Aorta (tissue), 5 donors: ENCODE measurements around the gene RNLS. TPM values are rescaled to one million over a fixed set of nuclear protein-coding genes. Genes with fewer than 3 reads are reported as not detected.

ENCODE experiments used
- ATAC-seq: fragments of 200-7000 bp; cut with Tn5 transposase; one replicate; pipeline ENCODE4 v1.9.1; 2022; ENCODE audit warnings: moderate library complexity; ENCODE audit not compliant: low FRiP score
- DNase-seq, 2 donors: peaks; one replicate each; pipeline ENCODE4 v3.0.0-alpha.2; 2020
- H3K27ac ChIP-seq, 2 donors: one replicate each; pipeline ENCODE4 v1.5.1; 2013; ENCODE audit warnings: low read length in 2 of 2, mild to moderate bottlenecking in 2 of 2, moderate library complexity in 2 of 2, control low read depth in 1 of 2, inconsistent platforms in 1 of 2, low read depth in 1 of 2
- H3K27me3 ChIP-seq, 2 donors: one replicate each; pipeline ENCODE4 v1.6.1; 2013; ENCODE audit warnings: control low read depth in 1 of 2, low read length in 1 of 2, mild to moderate bottlenecking in 1 of 2, moderate library complexity in 1 of 2; ENCODE audit not compliant: insufficient read depth in 2 of 2, control insufficient read depth in 1 of 2
- H3K36me3 ChIP-seq, 2 donors: one replicate each; pipeline ENCODE4 v1.6.1; 2013; ENCODE audit warnings: control low read depth in 1 of 2, low read length in 1 of 2, mild to moderate bottlenecking in 1 of 2; ENCODE audit not compliant: insufficient read depth in 2 of 2, control insufficient read depth in 1 of 2
- H3K4me1 ChIP-seq, 2 donors: one replicate each; pipeline ENCODE4 v1.6.1; 2013; ENCODE audit warnings: low read length in 2 of 2, control low read depth in 1 of 2, mild to moderate bottlenecking in 1 of 2, moderate library complexity in 1 of 2; ENCODE audit not compliant: insufficient read depth in 2 of 2, control insufficient read depth in 1 of 2
- H3K4me3 ChIP-seq, 2 donors: one replicate each; pipeline ENCODE4 v1.5.1; 2013; ENCODE audit warnings: low read length in 2 of 2, control low read depth in 1 of 2, mild to moderate bottlenecking in 1 of 2
- H3K9me3 ChIP-seq: one replicate; pipeline ENCODE4 v1.6.1; 2013; ENCODE audit warnings: mild to moderate bottlenecking, low read length; ENCODE audit not compliant: control insufficient read depth
- WGBS, 2 donors: extraction: QIAGEN DNeasy Blood & Tissue Kit; methylation state at CpG; one replicate each; pipeline ENCODE4 v1.1.7; 2013; 5-methylcytosine and 5-hydroxymethylcytosine counted together
- intact Hi-C, 2 donors: fragments of 100-400 bp; cut with DNase I; formaldehyde crosslinking; loops; one replicate each; pipeline versions ENCODE4 v1.14.2 to v1.15.0; 2022
- polyA plus RNA-seq, 2 donors: library from polyadenylated mRNA; stranded (reverse); fragments of 200-250 nt; gene quantifications; one replicate each; pipeline ENCODE4 v1.2.3, GENCODE V29; 2013
- total RNA-seq, 2 donors: library from RNA; stranded (reverse); fragmentation: NEBNext Ultra II Directional; extraction: Animal tissue kit (Norgen Biotek cat#: 25700); gene quantifications; one replicate each; pipeline ENCODE4 v1.2.1, GENCODE V29; 2021
- donor health status: healthy with polysubstance abuse.
- donor health status: Bipolar disorder and iron deficiency.
- donor health status: DM: no; HTN: no; CAD: no.
- donor health status: DM: no; HTN: no; CAD: no.
- donor health status: DM: yes; HTN: yes; CAD: no.

RNLS gene
- total and polyA plus RNA-seq, 4 donors: 6.1 to 9.7 (median 9.5) TPM

DNA sequence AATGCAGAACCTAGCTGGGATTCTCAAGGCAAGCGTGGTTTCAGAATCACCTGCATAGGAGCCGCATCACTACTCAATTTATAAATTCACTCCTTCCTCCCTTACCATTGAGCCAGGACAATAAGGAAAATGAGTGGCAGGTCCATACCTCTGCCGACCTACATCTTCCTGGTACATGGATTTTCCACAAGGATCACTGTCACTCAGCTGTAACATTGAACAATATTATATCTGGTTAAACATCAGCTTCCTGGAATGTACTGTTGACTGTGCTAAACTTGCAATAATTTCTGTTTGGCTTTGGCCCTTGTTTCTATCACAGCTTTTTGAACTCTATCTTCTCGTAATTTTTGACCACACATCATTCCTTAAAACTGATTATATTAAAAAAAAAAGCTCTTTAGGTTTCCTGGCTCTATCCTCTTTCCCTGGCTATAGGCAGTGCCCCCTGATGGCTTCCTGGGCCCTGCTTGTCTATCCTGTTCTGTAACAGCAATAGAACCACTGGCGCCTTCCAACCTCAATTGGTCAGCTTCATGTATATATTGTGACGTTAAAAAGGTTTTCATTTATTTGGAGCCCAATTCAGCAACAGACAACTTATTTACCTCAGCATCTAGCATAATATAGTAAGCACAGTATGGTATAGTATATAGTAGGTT is 59.2 kb downstream of the RNLS start:
- Histone ChIP-seq H3K27ac (no peak overlapping the region), H3K4me3 (no peak overlapping the region), H3K27me3 (no peaks in the 10 kb centered on the region), H3K36me3 (no peaks in the 10 kb centered on the region), H3K4me1 (peaks cover 0 to 5% of the 10 kb centered on the region in 2 donors), H3K9me3 (no peaks in the 10 kb centered on the region)
- intact Hi-C loops: loop anchor here in 1 of 2 donors (10.0 kb wide), 1 partner anchor 99 kb away; no protein-coding TSS in a partner anchor
- DNase-seq (no peak), ATAC-seq (no peak)
- WGBS, 2 donors: 92 to 93% methylated on average over 6 of the region's 6 CpGs

DNA sequence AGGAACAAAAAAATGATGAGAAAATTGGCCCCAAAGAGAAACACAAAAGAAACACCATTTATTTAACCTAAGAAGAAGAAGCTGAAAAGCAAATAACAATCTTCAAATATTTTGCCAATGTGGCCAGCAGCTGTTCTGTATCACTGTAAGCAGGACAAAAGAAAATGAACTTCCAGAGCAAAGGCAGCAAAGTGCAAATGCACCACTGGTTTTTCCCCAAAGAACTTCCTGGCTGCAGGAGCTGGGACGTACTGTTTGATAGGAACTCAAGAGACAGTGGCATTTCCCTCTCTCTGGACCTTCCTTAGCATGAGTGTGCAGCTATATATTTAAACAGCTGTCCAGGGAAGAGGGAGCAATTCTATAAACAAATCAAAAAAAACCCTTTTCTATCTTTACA is 60.4 kb downstream of the RNLS start:
- ATAC-seq (no peak), DNase-seq (no peak)
- peaks cover 0 to 5% of the 10 kb centered on the region in 2 donors for H3K4me1 ChIP-seq
- no peaks in the 10 kb centered on the region for H3K36me3 ChIP-seq
- 64 to 75% methylated on average over 1 of the region's 1 CpG for WGBS, 2 donors
- H3K9me3 ChIP-seq: no peaks in the 10 kb centered on the region
- no peak overlapping the region for H3K27ac ChIP-seq
- H3K4me3 ChIP-seq: no peak overlapping the region
- H3K27me3 ChIP-seq: no peaks in the 10 kb centered on the region
- intact Hi-C loops: loop anchor here in 1 of 2 donors (10.0 kb wide), 1 partner anchor 98 kb away; no protein-coding TSS in a partner anchor

DNA sequence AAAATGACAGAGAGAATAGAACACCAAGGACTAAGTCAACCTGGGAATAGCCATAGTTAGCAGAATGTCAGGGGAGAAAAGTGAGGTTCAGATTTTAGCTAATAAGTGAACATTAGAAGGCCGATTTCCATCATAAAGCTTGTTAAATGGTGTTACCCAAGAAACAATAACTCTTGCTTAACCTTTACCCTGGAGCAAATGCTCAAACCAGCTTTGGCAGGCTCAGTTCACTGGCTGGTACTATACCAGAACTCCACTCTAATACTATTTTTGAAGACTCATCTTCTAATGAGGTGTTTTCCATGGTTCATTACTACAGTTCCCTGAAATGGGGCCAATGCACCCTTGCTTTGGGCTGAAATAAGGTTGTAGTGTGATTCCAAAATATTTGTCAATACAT is 61.3 kb downstream of the RNLS start:
- WGBS, 2 donors: 93 to 100% methylated on average over 1 of the region's 1 CpG
- intact Hi-C loops: loop anchor here in 1 of 2 donors (10.0 kb wide), 1 partner anchor 97 kb away; no protein-coding TSS in a partner anchor

DNA sequence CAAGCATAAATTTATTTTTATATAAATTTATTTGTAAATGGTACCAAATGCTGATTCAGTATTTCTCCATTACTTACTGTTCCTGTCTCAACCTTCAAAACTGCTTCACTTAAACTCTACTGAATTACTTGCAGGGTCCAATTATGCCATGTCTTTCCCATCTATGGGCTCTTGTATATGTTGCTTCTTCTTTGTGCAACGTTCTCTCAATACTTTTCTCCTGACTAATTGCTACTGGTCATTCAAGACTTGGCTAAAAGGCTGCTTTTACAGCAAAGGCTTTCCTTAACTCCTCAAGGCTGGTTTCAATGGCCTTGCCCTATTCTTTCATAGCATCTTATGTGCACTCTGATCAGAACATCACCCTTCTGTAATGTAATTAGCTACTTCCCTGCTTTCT is 67.9 kb downstream of the RNLS start:
- H3K4me1 ChIP-seq: peaks cover 0 to 2% of the 10 kb centered on the region in 2 donors
- 49 to 71% methylated on average over 1 of the region's 1 CpG for WGBS, 2 donors
- H3K27ac ChIP-seq: no peak overlapping the region
- H3K4me3 ChIP-seq: no peak overlapping the region
- no peaks in the 10 kb centered on the region for H3K9me3 ChIP-seq
- no peak for DNase-seq
- no peak for ATAC-seq
- intact Hi-C loops: no loop called here
- peaks cover 0 to 3% of the 10 kb centered on the region in 2 donors for H3K36me3 ChIP-seq
- no peaks in the 10 kb centered on the region for H3K27me3 ChIP-seq

More for the DNA sequence above, 61.3 kb downstream of the RNLS start:
- no peaks in the 10 kb centered on the region for H3K27me3 ChIP-seq
- peaks cover 0 to 5% of the 10 kb centered on the region in 2 donors for H3K4me1 ChIP-seq
- no peaks in the 10 kb centered on the region for H3K36me3 ChIP-seq
- no peak overlapping the region for H3K27ac ChIP-seq
- DNase-seq: no peak
- H3K4me3 ChIP-seq: no peak overlapping the region
- no peaks in the 10 kb centered on the region for H3K9me3 ChIP-seq
- ATAC-seq: no peak

DNA sequence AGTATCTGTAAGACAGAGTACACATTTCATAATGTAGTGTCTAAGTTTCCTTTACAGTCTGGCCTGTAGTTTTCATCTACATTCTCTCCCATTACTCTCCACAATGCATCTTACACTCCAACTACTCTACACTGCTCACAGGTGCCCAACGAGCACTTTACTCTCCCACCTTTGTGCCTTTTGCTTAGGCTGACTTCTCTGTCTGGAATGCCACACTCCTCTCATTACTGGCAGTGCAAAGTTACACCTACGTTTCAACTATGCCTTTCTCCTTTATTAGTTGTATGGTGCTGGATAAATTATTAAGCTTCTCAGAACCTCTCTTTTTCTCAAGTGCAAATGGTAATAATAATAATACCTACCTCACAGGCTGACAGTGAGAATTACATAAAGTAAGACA is 70.5 kb downstream of the RNLS start:
- WGBS, 2 donors: 69 to 72% methylated on average over 2 of the region's 2 CpGs
- H3K36me3 ChIP-seq: peaks cover 0 to 3% of the 10 kb centered on the region in 2 donors
- no peaks in the 10 kb centered on the region for H3K9me3 ChIP-seq
- H3K27me3 ChIP-seq: no peaks in the 10 kb centered on the region
- H3K27ac ChIP-seq: no peak overlapping the region
- intact Hi-C loops: no loop called here
- H3K4me3 ChIP-seq: no peak overlapping the region
- ATAC-seq (no peak), DNase-seq (no peak)
- no peaks in the 10 kb centered on the region for H3K4me1 ChIP-seq

DNA sequence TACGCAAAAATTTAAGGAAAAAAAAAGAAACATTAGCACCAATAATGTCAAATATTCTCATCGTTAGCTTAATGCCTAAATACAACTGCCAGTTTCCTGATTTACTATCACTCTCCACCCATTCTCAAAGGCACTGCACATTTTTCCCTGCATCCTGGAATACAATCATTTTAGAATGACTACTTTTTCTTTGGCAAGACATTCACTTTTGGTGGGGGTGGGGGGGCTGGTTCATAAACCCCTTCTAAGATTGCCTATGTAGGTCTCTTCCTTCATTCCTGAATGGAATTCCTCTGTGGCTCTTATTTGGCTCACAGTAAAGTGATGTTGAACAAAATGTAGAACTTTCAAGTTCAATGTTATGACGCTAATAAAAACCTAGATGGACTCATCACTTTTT is 74.3 kb downstream of the RNLS start:
- Histone ChIP-seq H3K4me3 (no peak overlapping the region), H3K4me1 (no peaks in the 10 kb centered on the region), H3K9me3 (no peaks in the 10 kb centered on the region), H3K36me3 (no peaks in the 10 kb centered on the region), H3K27me3 (no peaks in the 10 kb centered on the region), H3K27ac (no peak overlapping the region)
- DNase-seq: no peak
- intact Hi-C loops: no loop called here
- WGBS, 2 donors: 55 to 69% methylated on average over 3 of the region's 3 CpGs
- ATAC-seq: no peak

DNA sequence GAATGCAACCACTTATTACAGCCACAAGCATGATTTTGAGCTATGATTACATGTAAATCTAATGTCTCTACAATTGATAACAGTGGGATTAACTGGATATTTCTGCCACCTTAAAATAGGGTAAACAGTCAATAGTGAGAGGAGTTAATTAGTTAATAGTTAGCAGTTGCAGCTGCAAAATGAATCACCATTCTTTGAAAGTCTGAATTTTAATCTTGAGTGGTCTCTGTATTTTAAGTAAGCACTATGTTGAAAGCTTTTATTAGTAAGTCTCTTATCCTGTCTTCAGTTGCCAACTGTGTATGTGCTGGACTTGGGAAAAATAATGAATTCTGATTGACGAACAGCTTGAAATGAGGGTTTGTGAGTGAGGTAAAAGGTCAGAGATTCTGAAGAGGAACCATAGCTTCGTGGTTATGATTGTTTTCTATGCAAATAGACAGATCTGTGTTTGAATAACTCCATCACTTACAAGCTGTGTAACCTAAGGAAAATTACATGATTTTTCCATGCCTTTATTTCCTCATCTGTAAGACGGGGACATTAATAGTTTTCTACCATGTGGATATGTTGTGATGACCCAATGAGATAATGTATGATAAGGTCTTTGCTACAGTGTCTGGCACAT is 75.2 kb downstream of the RNLS start:
- Histone ChIP-seq H3K27me3 (no peaks in the 10 kb centered on the region), H3K4me1 (no peaks in the 10 kb centered on the region), H3K9me3 (no peaks in the 10 kb centered on the region), H3K4me3 (no peak overlapping the region), H3K27ac (no peak overlapping the region), H3K36me3 (no peaks in the 10 kb centered on the region)
- DNase-seq: no peak
- intact Hi-C loops: no loop called here
- 79 to 86% methylated on average over 3 of the region's 3 CpGs for WGBS, 2 donors
- ATAC-seq: no peak

DNA sequence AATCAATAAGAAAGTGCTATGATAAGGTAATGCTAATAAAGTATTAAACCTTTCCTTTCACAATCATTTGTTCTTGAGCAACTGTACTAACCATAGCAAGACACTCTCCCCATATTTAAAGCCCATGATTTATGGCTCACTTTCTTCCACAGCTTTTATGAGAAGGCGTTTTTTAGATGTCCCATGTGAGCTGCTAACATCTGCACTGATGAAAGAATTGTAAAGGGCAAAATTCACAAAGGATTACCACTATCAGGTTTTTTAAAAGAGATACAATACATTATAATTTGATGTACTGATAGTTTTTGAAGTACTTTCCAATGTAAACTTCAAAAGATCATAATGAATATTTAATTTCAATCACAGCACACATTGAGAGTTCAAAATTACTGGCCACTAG is 75.7 kb downstream of the RNLS start:
- DNase-seq (no peak), ATAC-seq (no peak)
- Histone ChIP-seq H3K9me3 (no peaks in the 10 kb centered on the region), H3K4me3 (no peak overlapping the region), H3K36me3 (no peaks in the 10 kb centered on the region), H3K4me1 (no peaks in the 10 kb centered on the region), H3K27me3 (no peaks in the 10 kb centered on the region), H3K27ac (no peak overlapping the region)
- WGBS, 2 donors: 53 to 72% methylated on average over 1 of the region's 1 CpG
- intact Hi-C loops: no loop called here

DNA sequence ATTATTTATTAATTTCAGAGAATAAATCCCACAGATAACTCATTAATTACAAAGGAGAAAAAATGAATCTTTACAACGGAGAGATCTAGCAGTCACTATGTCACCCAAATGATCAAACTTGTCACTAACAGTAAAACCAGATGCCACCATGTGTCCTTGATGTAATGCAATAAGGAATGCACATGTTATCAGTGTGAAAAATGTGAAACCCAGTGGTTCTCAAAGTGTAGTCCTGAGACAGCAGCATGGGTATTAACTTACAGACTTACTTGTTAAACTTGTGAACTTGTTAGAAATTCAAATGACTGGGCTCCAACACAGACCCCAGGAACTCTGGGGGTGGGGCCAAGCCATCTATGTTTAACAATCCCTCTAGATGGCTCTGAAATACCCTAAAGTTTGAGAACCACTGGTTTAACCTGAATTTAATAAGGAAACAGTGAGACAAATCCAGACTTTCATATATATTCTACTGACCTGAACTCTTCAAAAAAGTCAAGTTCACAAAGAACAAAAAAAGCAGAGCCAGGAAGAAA is 77.4 kb downstream of the RNLS start:
- H3K27ac ChIP-seq: no peak overlapping the region
- no peak overlapping the region for H3K4me3 ChIP-seq
- H3K4me1 ChIP-seq: no peaks in the 10 kb centered on the region
- H3K9me3 ChIP-seq: no peaks in the 10 kb centered on the region
- no peak for ATAC-seq
- no peaks in the 10 kb centered on the region for H3K36me3 ChIP-seq
- 76 to 86% methylated on average over 1 of the region's 1 CpG for WGBS, 2 donors
- DNase-seq: no peak
- intact Hi-C loops: no loop called here
- H3K27me3 ChIP-seq: no peaks in the 10 kb centered on the region
